Measurements from ENCODE around the gene ATR.

DNA sequence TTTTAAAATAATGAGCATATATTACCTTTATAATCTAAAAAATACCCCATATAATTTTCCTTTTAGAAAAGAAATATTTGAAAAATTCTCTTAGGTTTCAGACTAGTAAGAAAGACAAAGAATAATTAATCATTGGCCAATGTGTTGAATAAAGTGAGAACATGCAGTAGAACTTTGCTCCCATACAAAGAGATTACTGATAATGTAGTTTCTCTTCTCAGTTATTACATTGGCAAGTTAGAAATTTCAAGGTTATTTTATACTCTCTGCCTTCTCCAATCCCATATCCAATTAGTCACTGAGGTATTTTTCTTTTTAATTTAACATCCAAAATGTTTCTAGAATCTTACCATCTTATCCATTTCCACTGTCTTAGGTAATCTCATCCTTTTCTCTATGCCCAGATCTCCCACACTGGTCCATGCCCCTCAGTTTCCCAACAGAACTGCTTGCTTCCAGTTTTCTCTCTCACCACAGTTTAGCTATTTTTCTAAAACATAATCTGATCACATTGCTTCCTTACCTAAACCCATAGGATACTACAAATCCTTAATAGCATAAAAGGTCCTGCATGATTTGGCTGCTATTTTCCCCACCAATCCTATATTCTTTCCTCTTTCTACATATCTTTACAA lies 141.5 kb downstream of the ATR start:
- TF ChIP-seq, protein P1, sequence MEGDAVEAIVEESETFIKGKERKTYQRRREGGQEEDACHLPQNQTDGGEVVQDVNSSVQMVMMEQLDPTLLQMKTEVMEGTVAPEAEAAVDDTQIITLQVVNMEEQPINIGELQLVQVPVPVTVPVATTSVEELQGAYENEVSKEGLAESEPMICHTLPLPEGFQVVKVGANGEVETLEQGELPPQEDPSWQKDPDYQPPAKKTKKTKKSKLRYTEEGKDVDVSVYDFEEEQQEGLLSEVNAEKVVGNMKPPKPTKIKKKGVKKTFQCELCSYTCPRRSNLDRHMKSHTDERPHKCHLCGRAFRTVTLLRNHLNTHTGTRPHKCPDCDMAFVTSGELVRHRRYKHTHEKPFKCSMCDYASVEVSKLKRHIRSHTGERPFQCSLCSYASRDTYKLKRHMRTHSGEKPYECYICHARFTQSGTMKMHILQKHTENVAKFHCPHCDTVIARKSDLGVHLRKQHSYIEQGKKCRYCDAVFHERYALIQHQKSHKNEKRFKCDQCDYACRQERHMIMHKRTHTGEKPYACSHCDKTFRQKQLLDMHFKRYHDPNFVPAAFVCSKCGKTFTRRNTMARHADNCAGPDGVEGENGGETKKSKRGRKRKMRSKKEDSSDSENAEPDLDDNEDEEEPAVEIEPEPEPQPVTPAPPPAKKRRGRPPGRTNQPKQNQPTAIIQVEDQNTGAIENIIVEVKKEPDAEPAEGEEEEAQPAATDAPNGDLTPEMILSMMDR (IDR thresholded peaks at IDR 0.05), result no peak
- no peak for TF ChIP-seq POLR2A (IDR thresholded peaks at IDR 0.05)
- no peak for TF ChIP-seq POLR2AphosphoS5 (IDR thresholded peaks at IDR 0.05)
- no peak for TF ChIP-seq EP300 (IDR thresholded peaks at IDR 0.05)
